ENCODE results near the gene RAB21. TPM values are rescaled to one million over a fixed set of nuclear protein-coding genes. Genes with fewer than 3 reads are reported as not detected.

The RAB21 gene
- total RNA-seq = 60.7 TPM

- peak; percentile 99 for ATAC-seq
These were observed at the start of gene RAB21 for GRCh38 chr12:71754461-71755145. TSS of gene RAB21 (plus strand) at chr12:71754863. CDS start at chr12:71755130, 267 bp downstream.

GRCh38 chr12:71704920-71705319 lies 49.7 kb upstream of the RAB21 start:
- peak; percentile 39 for ATAC-seq

- ATAC-seq = peak; percentile 46
These were observed 46.0 kb upstream of the RAB21 start for GRCh38 chr12:71708658-71709057.

GRCh38 chr12:71710276-71711125 lies 44.2 kb upstream of the RAB21 start:
- ATAC-seq = peak; percentile 98

GRCh38 chr12:71718611-71719010 lies 36.1 kb upstream of the RAB21 start:
- ATAC-seq = no peak

- ATAC-seq = peak; percentile 96
These were observed 34.9 kb upstream of the RAB21 start for GRCh38 chr12:71719647-71720370.

GRCh38 chr12:71721783-71722505 lies 32.7 kb upstream of the RAB21 start:
- no peak for ATAC-seq

- no peak for ATAC-seq
These were observed 29.7 kb upstream of the RAB21 start for GRCh38 chr12:71725011-71725410.

- ATAC-seq = no peak
These were observed 28.1 kb upstream of the RAB21 start for GRCh38 chr12:71726548-71726947.

GRCh38 chr12:71727958-71728357 lies 26.7 kb upstream of the RAB21 start:
- ATAC-seq = no peak

- ATAC-seq = no peak
These were observed 23.7 kb upstream of the RAB21 start for GRCh38 chr12:71730936-71731335.

GRCh38 chr12:71731439-71732356 lies 23.0 kb upstream of the RAB21 start:
- no peak for ATAC-seq

GRCh38 chr12:71732357-71732712 lies 22.3 kb upstream of the RAB21 start:
- ATAC-seq = no peak

- ATAC-seq = no peak
These were observed 17.5 kb upstream of the RAB21 start for GRCh38 chr12:71737197-71737596.

GRCh38 chr12:71742998-71743397 lies 11.7 kb upstream of the RAB21 start:
- no peak for ATAC-seq

GRCh38 chr12:71744522-71745300 lies 10.0 kb upstream of the RAB21 start:
- ATAC-seq = no peak

GRCh38 chr12:71746974-71747611 lies 7.6 kb upstream of the RAB21 start:
- peak; percentile 94 for ATAC-seq

- ATAC-seq = no peak
These were observed 6.4 kb upstream of the RAB21 start for GRCh38 chr12:71748081-71748850.

GRCh38 chr12:71749666-71750065 lies 5.0 kb upstream of the RAB21 start:
- ATAC-seq = no peak

All from esophagus mucosa (tissue), 1 donor.